Erythroblast (primary cell): ENCODE measurements around the gene CCDC68.
A peak's percentile ranks its signal among the peaks of the same experiment; 100 is the strongest.

ENCODE experiments used
- DNase-seq, 2 experiments: peaks; one replicate each; lab custom pipeline; 2025; lab: John Stamatoyannopoulos, UW
- GATA1 ChIP-seq: IDR thresholded peaks from 2 replicates; pipeline ENCODE4 v1.6.1; 2011; ENCODE audit warnings: low read depth, mild to moderate bottlenecking, control low read depth, low read length, moderate library complexity
- POLR2A ChIP-seq: IDR thresholded peaks from 2 replicates; pipeline ENCODE4 v1.6.1; 2011; ENCODE audit warnings: mild to moderate bottlenecking, low read length

The CCDC68 gene

DNA sequence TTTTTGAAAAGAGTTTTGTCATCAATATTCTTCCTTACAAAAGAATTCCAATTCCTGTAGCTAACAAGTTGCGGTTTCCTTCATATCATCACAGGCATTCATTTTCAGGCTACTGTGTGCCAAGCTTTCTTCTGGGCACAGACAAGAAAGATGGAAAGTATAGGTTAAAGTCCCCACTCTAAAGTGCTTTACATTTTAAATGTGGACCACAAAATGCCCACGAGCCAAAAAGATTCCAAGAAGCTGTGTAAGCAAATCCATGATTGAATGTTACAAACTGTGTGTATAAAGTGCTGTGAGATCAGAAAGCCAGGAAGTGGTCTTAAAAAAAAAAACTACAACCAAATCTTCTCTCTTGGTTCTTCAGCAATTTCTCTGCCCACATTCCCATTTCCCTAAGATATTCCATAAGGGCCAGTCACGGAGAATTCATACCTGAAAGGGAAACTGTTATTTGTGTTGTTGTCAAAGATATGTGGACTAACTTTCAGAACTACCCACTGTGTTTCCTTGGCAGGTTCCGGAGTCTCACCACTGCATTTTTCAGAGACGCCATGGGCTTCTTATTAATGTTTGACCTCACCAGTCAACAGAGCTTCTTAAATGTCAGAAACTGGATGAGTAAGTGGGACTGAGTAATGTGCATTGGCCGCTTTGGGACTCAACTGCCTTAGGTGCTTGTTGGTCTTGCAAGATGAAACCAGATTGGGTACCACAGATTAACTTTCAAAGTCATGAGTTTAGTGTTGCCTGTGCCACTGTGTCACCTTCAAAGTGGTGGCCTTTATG lies 75.3 kb downstream of the CCDC68 start:
- TF ChIP-seq POLR2A (no peak), GATA1 (no peak)
- no peak for DNase-seq

DNA sequence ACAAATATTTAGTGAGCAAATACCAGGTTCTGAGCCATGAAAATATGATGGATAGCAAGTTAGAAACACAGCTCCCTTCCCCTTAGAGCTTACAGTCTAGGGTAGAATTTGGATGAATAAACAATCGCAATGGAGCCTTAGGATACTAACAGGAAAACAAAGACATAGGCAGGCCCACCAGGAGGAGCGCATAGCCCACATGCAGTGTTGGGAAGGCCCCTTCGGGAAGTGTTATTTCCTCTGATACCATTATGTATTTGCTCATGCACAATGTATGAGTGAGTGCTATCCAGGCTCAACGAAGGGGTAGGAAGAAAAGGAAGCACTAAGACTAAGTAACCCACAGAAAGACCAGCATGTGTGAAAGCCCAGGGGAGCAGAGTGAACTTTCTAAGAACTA lies 76.9 kb downstream of the CCDC68 start:
- TF ChIP-seq GATA1 (no peak), POLR2A (no peak)
- DNase-seq = no peak

DNA sequence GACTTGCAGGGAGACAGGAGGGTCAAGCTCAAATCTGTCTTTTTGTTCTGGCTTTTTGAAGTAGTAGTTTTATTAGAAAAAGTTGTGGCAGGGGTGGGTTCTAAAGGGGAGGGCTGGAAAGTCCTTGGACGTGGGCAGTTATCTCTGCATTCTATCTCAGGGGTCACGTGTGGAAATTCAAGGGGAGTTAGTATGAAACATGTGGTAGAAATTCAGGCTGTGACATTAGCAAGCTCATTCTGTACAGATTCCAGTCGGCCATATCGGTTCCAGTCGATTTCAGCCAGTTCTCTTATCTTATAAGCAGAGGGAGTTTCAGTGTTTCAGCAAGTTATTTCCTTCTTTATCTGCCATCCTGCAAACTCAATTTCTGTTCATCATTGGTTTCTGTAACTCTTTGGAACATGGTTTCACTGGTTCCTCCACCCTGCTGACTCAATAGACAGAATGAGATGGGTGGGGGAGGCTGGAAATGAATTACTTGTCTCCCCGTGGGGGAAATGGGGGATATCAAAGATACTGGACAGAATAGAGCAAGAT lies 78.0 kb downstream of the CCDC68 start:
- DNase-seq = peak; percentile 78 to 90
- no peak for TF ChIP-seq GATA1
- TF ChIP-seq POLR2A = no peak

DNA sequence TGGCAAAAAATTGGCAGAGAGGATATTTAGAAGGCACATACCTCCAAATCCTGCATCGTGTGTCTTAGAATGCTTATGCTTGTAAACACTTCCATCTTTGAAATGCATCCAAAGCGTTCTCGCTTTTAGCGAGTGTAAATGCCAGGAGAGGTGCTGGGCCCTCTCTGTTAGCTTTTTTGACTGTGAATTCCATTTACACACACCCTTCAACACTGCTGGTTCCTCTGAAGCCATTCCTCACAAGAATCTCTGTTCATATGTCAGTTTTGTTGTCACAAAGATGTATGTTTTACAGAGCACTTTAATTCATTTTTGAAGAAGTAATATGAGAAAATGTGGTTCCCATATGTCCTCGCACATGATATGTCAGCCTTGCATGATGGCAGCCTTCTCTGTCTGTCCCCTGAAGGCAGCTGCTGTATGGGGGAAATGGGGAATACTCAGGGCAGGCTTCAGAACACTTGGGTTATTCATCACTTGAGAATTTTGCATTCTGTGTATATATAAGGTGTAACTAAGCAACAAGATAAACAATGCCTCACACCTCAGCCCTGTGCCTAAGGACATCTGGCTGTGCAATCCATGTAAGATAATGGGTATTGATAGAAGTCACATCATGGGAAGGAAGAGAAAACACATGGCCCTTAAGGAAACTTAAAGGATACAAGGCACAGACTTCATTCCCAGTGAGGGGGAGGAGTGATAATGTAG lies 78.7 kb downstream of the CCDC68 start:
- TF ChIP-seq POLR2A (no peak), GATA1 (no peak)
- peak; percentile 44 to 72 for DNase-seq

DNA sequence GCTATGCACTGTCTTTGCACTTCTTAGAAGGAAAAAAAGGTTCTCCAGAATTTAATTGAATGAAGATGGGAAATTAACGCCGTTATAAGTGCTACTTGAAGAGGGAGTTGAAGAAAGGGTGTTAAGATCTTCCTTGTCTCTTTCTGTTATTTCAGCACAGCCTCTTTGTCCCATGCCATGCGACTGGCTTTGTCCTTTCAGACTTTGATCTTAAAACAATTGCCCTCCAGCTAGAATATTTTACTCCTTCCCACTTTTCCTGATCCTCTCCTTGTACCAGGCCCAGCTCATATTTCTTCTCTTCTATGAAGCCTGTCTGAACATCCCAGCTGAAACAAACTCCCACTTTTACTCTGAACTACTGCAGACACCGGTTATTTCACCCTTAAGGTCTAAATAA lies 79.6 kb downstream of the CCDC68 start:
- TF ChIP-seq GATA1 (no peak), POLR2A (no peak)
- DNase-seq = peak in 1 of 2 experiments; percentile 19

DNA sequence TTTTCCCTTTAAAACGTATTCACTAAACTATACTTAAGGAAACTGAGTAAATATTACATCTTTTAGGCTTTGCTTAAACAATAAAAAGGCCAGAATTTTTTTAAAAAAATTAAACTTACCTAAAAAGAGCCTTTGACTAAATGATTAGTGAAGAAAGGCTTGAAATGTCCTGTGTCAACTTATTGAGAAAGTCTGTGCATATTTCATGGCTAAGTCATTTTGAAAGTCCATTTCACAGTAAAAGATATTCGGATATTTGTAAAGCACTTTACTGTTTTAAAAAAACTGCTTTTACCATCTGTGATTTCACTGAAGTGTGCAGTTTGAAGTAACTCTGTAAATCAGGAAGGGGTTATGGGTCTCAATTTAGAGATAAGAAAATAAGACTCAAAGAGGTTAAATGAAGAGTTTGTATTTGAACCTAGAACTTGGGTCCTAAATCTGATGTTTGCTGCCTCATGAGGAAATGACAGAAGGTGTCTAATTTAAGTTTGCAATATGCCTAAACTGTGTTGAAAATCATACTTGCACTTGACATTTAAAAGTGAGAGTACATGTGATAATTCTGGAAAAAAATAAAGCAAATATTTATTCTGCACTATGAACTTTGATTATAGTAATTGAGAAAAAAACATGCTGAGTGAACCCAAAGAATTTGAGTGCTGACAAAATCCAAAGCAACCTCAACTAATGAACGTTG lies 80.5 kb downstream of the CCDC68 start:
- no peak for DNase-seq
- TF ChIP-seq GATA1 (no peak), POLR2A (no peak)

DNA sequence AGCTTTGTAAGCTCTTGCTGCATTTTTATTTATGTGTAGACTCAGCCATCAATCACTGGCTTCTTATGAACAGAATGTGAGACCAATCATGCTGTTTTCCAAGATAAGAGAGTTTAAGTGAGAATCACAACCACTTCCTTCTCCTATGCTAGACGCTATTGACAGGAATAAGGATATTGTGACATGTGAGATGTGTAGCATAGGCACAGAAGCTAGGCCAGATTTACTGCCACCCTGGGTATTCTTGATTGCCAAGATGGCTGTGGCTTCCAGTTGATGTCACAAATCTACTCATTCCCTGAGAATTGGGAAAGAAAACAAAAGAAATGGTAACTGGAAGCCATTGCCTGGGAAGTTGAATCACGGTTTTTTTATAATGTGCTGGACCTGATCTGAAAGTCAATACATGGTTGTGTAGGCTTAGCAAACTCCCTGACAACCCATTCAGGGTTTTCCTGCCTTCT lies 81.1 kb downstream of the CCDC68 start:
- peak in 1 of 2 experiments; percentile 13 for DNase-seq
- TF ChIP-seq POLR2A (no peak), GATA1 (no peak)

DNA sequence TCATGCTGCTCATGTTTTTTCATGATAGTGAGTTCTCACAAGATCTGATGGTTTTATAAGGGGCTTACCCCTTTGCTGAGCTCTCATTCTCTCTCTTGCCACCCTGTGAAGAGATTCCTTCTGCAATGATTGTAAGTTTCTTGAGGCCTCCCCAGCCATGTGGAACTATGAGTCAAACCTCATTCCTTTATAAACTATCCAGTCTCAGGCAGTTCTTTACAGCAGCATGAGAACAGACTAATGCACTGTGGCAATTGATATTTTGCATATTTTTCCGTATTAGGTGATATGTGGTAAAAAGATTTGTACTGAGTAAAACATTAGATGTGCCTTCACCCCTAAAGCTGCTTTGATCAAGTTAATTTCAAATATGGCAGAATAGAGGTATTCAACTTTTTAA lies 82.2 kb downstream of the CCDC68 start:
- DNase-seq = no peak
- TF ChIP-seq GATA1 (no peak), POLR2A (no peak)

DNA sequence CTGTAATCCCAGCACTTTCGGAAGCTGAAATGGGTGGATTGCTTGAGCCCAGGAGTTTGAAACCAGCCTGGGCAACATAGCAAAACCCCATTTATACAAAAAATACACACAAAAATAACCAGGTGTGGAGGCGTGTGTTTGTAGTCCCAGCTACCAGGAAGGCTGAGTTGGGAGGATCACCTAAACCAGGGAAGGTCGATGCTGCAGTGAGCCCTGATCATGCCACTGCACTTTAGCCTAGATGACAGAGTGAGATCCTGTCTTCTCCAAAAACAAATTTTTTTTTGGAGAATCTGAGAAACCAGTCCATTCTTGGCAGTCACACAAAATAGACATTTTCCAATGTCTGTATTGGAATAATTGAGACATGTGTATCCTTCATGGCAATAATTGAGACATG lies 84.2 kb downstream of the CCDC68 start:
- TF ChIP-seq POLR2A (no peak), GATA1 (no peak)
- no peak for DNase-seq

DNA sequence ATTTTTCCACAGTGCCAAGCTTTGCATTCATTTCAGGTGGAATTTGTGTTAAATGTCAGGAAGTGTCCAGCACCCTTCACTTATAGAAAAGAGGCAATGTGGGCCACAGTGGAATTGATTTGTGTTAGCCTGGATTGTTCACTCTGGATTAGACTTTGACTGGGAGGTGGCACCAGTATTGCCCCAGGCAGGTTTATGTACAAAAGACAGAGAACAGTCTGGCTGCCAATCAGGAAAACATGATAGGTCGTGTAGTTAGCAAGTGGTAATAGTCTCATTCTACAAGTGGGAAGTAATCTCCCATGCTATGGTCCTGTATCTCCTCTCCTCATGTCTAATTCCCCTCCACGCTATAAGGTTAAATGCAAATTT lies 85.4 kb downstream of the CCDC68 start:
- peak; percentile 24 to 35 for DNase-seq
- TF ChIP-seq POLR2A (no peak), GATA1 (no peak)

DNA sequence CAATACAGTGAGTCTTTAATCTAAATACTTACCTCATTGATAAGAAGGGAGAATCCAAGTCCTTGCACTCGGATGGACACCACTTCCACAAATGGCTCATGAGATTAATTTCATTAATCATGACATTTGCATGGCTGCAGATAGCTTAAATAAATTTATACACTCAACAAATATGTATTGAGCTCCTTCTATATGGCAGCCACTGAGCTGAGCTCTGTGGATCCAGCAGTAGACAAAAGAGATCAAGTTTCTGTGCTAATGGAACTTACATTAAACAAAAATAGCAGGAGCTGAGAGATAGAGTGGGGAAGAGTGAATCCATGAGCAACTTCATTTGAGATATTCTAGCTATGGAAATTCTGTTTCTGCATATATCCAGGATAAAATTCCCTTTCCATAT lies 86.6 kb downstream of the CCDC68 start:
- TF ChIP-seq GATA1 (no peak), POLR2A (no peak)
- peak; percentile 45 to 51 for DNase-seq

DNA sequence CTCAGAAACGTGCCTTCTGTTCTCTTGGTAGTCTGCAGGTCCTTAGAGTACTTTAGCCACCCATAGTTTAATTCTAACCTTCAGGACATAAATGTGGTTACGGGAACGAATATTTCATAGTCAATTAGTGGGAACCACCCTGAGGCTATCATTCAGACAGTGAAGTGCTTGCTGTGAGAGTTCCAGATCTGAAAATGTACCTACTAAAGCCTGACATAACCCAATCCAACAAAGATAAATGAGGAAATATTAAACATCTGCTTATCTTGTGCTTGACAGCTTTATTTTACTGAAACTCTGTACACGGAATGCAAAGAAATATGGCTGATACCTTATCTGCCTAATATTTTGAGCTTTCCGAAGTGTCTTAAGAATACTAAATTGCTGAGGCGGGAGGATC lies 88.0 kb downstream of the CCDC68 start:
- TF ChIP-seq POLR2A (peak; percentile 20), GATA1 (peak; percentile 37)
- peak; percentile 77 to 95 for DNase-seq

DNA sequence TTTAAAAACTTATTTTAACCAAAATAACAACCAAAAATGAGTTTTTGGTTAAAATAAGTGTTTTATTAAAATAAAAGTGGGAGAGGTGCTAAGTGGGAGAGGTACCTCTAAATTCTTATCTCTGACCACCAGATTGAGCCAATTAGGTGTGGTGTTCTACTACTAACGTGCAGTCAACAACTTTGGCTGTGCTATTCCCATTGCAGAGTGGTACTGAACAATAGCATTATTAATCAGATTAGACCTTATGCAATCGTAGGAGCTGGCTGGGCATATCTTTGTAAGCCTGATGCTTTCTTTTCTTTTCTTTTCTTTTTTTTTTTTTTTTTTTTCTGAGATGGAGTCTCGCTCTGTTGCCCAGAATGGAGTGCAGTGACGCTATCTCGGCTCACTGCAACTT lies 92.1 kb downstream of the CCDC68 start:
- TF ChIP-seq GATA1 (no peak), POLR2A (no peak)
- DNase-seq = peak; percentile 63 to 88
